PC-9 (cell line): ENCODE data around the gene PRKG1.

Experiments
- EZH2 ChIP-seq: fragments of 200-600 bp; sonication (generic); IDR thresholded peaks from 2 replicates; pipeline ENCODE4 v1.8.0; 2017; ENCODE audit warnings: antibody characterized with exemption, low read depth
- TF ChIP-seq, protein P1 (sequence below): fragments of 200-600 bp; sonication (generic); conservative IDR thresholded peaks from 2 replicates; pipeline ENCODE4 v1.6.1; 2017; ENCODE audit warnings: mixed run types, antibody characterized with exemption, mild to moderate bottlenecking, moderate library complexity

GRCh38 chr10:52098130-52098529, 1023.8 kb downstream of the PRKG1 start:
- TF ChIP-seq, protein P1, sequence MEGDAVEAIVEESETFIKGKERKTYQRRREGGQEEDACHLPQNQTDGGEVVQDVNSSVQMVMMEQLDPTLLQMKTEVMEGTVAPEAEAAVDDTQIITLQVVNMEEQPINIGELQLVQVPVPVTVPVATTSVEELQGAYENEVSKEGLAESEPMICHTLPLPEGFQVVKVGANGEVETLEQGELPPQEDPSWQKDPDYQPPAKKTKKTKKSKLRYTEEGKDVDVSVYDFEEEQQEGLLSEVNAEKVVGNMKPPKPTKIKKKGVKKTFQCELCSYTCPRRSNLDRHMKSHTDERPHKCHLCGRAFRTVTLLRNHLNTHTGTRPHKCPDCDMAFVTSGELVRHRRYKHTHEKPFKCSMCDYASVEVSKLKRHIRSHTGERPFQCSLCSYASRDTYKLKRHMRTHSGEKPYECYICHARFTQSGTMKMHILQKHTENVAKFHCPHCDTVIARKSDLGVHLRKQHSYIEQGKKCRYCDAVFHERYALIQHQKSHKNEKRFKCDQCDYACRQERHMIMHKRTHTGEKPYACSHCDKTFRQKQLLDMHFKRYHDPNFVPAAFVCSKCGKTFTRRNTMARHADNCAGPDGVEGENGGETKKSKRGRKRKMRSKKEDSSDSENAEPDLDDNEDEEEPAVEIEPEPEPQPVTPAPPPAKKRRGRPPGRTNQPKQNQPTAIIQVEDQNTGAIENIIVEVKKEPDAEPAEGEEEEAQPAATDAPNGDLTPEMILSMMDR: no peak
- TF ChIP-seq EZH2: no peak
